Testis (tissue), 3 donors: ENCODE data around the gene AMOTL2. TPM values are rescaled to one million over a fixed set of nuclear protein-coding genes. Genes with fewer than 3 reads are reported as not detected.
A peak's percentile ranks its signal among the peaks of the same experiment; 100 is the strongest.

Experiments used
- DNase-seq: peaks from one replicate; pipeline ENCODE4 v3.0.0-alpha.2; 2019
- H3K27ac ChIP-seq, 2 donors: fragments of 200-600 bp; sonication (generic); one replicate each; pipeline ENCODE4 v1.5.1; 2019
- H3K27me3 ChIP-seq: fragments of 200-600 bp; sonication (generic); one replicate; pipeline ENCODE4 v1.5.1; 2019
- H3K36me3 ChIP-seq: fragments of 200-600 bp; sonication (generic); one replicate; pipeline ENCODE4 v1.5.1; 2017; ENCODE audit warnings: low read depth; ENCODE audit errors: missing control alignments
- H3K4me1 ChIP-seq: fragments of 200-600 bp; sonication (generic); one replicate; pipeline ENCODE4 v1.5.1; 2019
- H3K4me3 ChIP-seq, 2 donors: fragments of 200-600 bp; sonication (generic); one replicate each; pipeline ENCODE4 v1.5.1; 2017 to 2019
- H3K9me3 ChIP-seq: fragments of 200-600 bp; sonication (generic); one replicate; pipeline ENCODE4 v1.5.1; 2017
- CTCF ChIP-seq, 3 experiments: fragments of 450-650 bp in 2 of 3; fragments of 200-600 bp in 1 of 3; sonication (generic) in 1 of 3; IDR thresholded peaks; one replicate each; pipeline ENCODE4 v1.5.1; 2016 to 2019; ENCODE audit warnings: antibody characterized with exemption in 3 of 3, mild to moderate bottlenecking in 2 of 3, moderate library complexity in 1 of 3
- POLR2A ChIP-seq: fragments of 450-650 bp; IDR thresholded peaks from one replicate; pipeline ENCODE4 v1.6.1; 2017; ENCODE audit warnings: antibody characterized with exemption, mild to moderate bottlenecking, moderate library complexity
- WGBS, 2 donors: methylation state at CpG; one replicate each; pipeline ENCODE4 v1.1.5; 2018; 5-methylcytosine and 5-hydroxymethylcytosine counted together
- intact Hi-C: fragments of 100-400 bp; cut with DNase I; formaldehyde crosslinking; loops from one replicate; pipeline ENCODE4 v1.15.1; 2023; ENCODE audit warnings: low total_unique reads
- polyA plus RNA-seq: library from polyadenylated mRNA; stranded (reverse); fragments of 350-450 nt; fragmentation: Illumina TruSeq; extraction: RNeasy Lipid Tissue Mini Kit (QIAGEN cat#74804); gene quantifications from one replicate; pipeline ENCODE4 v1.2.3, GENCODE V29; 2014; ENCODE audit warnings: low read depth, low replicate concordance; ENCODE audit not compliant: insufficient read depth
- total RNA-seq, 2 donors: library from RNA; depleted of rRNA; stranded (reverse); fragments of >200 nt; gene quantifications; one replicate each; pipeline ENCODE4 v1.2.3, GENCODE V29; 2016

The AMOTL2 gene
- total and polyA plus RNA-seq, 3 donors from 2014 or later = 19.6 to 61.0 (median 35.8) TPM

GRCh38 chr3:134364936-134365765, 9.1 kb downstream of the AMOTL2 start:
- TF ChIP-seq POLR2A = no peak
- no peak for TF ChIP-seq CTCF (IDR thresholded peaks at IDR 0.05)
- Histone ChIP-seq H3K27ac (peak overlapping the region in 1 of 2 donors; percentile 63), H3K36me3 (no peaks in the 10 kb centered on the region), H3K4me1 (peaks cover 44% of the 10 kb centered on the region), H3K4me3 (no peak overlapping the region), H3K27me3 (no peaks in the 10 kb centered on the region), H3K9me3 (no peaks in the 10 kb centered on the region)
- no peak for DNase-seq
- WGBS, 2 donors = 63 to 69% methylated on average over 8 of the region's 8 CpGs
- intact Hi-C loops = no loop called here

- no peak for TF ChIP-seq POLR2A
- TF ChIP-seq CTCF (IDR thresholded peaks at IDR 0.05) = no peak
- DNase-seq = peak; percentile 94
- intact Hi-C loops = no loop called here
- Histone ChIP-seq H3K36me3 (no peaks in the 10 kb centered on the region), H3K4me3 (peak overlapping the region; percentile 16 to 38), H3K4me1 (peaks cover 50% of the 10 kb centered on the region), H3K27ac (peak overlapping the region; percentile 63 to 84), H3K9me3 (no peaks in the 10 kb centered on the region), H3K27me3 (no peaks in the 10 kb centered on the region)
- WGBS, 2 donors = 0 to 1% methylated on average over 4 to 37 of the region's 37 CpGs
Observed at GRCh38 chr3:134364061-134364935, 9.9 kb downstream of the AMOTL2 start.

- DNase-seq = no peak
- Histone ChIP-seq H3K27ac (peak overlapping the region in 1 of 2 donors; percentile 84), H3K4me3 (no peak overlapping the region), H3K36me3 (no peaks in the 10 kb centered on the region), H3K9me3 (no peaks in the 10 kb centered on the region), H3K27me3 (no peaks in the 10 kb centered on the region), H3K4me1 (peaks cover 54% of the 10 kb centered on the region)
- 35 to 41% methylated on average over 3 of the region's 3 CpGs for WGBS, 2 donors
- intact Hi-C loops = no loop called here
- TF ChIP-seq POLR2A (no peak), CTCF (IDR thresholded peaks at IDR 0.05) (no peak)
Observed at GRCh38 chr3:134363381-134363755, 10.9 kb downstream of the AMOTL2 start.

- no peak for DNase-seq
- H3K4me1 ChIP-seq = peaks cover 59% of the 10 kb centered on the region
- TF ChIP-seq POLR2A (no peak), CTCF (IDR thresholded peaks at IDR 0.05) (no peak)
- H3K4me3 ChIP-seq = no peak overlapping the region
- H3K27ac ChIP-seq = peak overlapping the region in 1 of 2 donors; percentile 84
- H3K27me3 ChIP-seq = no peaks in the 10 kb centered on the region
- H3K36me3 ChIP-seq = no peaks in the 10 kb centered on the region
- intact Hi-C loops = no loop called here
- H3K9me3 ChIP-seq = no peaks in the 10 kb centered on the region
- 77 to 89% methylated on average over 5 to 6 of the region's 6 CpGs for WGBS, 2 donors
Observed at GRCh38 chr3:134362670-134363380, 11.4 kb downstream of the AMOTL2 start.
